HG03460 (cell line): ENCODE data around the gene OGA.

Experiments
- ATAC-seq: cut with Tn5 transposase; IDR thresholded peaks from one replicate; pipeline ENCODE4 v1.9.1; 2021; ENCODE audit not compliant: unreplicated experiment

Gene OGA

GRCh38 chr10:101761226-101761625, 57.0 kb downstream of the OGA start:
- ATAC-seq: no peak

- no peak for ATAC-seq
Observed at GRCh38 chr10:101760510-101760909, 57.7 kb downstream of the OGA start.

- ATAC-seq: no peak
Observed at GRCh38 chr10:101759309-101760247, 58.7 kb downstream of the OGA start.

- no peak for ATAC-seq
Observed at GRCh38 chr10:101758858-101759257, 59.4 kb downstream of the OGA start.

GRCh38 chr10:101752241-101752640, 66.0 kb downstream of the OGA start:
- ATAC-seq: no peak

- ATAC-seq: no peak
Observed at GRCh38 chr10:101749047-101750016, 68.9 kb downstream of the OGA start.

- ATAC-seq: no peak
Observed at GRCh38 chr10:101748496-101748895, 69.7 kb downstream of the OGA start.

- ATAC-seq: no peak
Observed at GRCh38 chr10:101745074-101745696, 73.1 kb downstream of the OGA start.

- ATAC-seq: no peak
Observed at GRCh38 chr10:101744267-101744666, 74.0 kb downstream of the OGA start.

GRCh38 chr10:101741938-101742337, 76.3 kb downstream of the OGA start:
- ATAC-seq: no peak

GRCh38 chr10:101736666-101737065, 81.6 kb downstream of the OGA start:
- ATAC-seq: no peak
